K562 (cell line): ENCODE measurements around the gene RAPGEF5. TPM values are rescaled to one million over a fixed set of nuclear protein-coding genes. Genes with fewer than 3 reads are reported as not detected.

ENCODE experiments used
- EP400 ChIP-seq: fragments of 450-650 bp; IDR thresholded peaks from 2 replicates; pipeline ENCODE4 v1.6.1; 2017; ENCODE audit warnings: antibody characterized with exemption, mild to moderate bottlenecking, moderate library complexity
- PHTF2 ChIP-seq: fragments of 250-450 bp; sonication (Bioruptor Pico); IDR thresholded peaks from 2 replicates; pipeline ENCODE4 v1.5.0; 2021; ENCODE audit warnings: mild to moderate bottlenecking
- RFX5 ChIP-seq: IDR thresholded peaks from 2 replicates; pipeline ENCODE4 v1.6.1; 2011; ENCODE audit warnings: low read depth, mild to moderate bottlenecking, improper control_type of control experiment, low read length
- ZBTB12 ChIP-seq: fragments of 250-450 bp; sonication (Bioruptor Pico); IDR thresholded peaks from 2 replicates; pipeline ENCODE4 v1.4.0; 2020
- ZBTB40 ChIP-seq, 2 experiments: fragments of 450-650 bp in 1 of 2; sonication (generic) in 1 of 2; formaldehyde crosslinking in 1 of 2; IDR thresholded peaks; 2 replicates each; pipeline versions ENCODE4 v1.7.1 to v1.9.0; 2016 to 2022; ENCODE audit warnings: inconsistent platforms in 1 of 2, mild to moderate bottlenecking in 1 of 2, missing genetic modification reagents in 1 of 2
- ZBTB7A ChIP-seq: IDR thresholded peaks from 2 replicates; pipeline ENCODE4 v1.6.1; 2011; ENCODE audit warnings: low read depth, mild to moderate bottlenecking, low read length, moderate library complexity, borderline replicate concordance; ENCODE audit not compliant: control insufficient read depth
- ZC3H8 ChIP-seq: fragments of 450-650 bp; IDR thresholded peaks from 2 replicates; pipeline ENCODE4 v1.6.1; 2017
- ZNF253 ChIP-seq: fragments of 250-450 bp; sonication (Bioruptor Pico); conservative IDR thresholded peaks from 2 replicates; pipeline ENCODE4 v1.6.1; 2021; ENCODE audit warnings: mild to moderate bottlenecking
- ZNF766 ChIP-seq: fragments of 200-800 bp; sonication (Bioruptor generic); conservative IDR thresholded peaks from 2 replicates; pipeline ENCODE4 v1.6.1; 2016; ENCODE audit warnings: missing genetic modification characterization, missing compliant biosample characterization
- polyA plus RNA-seq, 8 experiments: library from polyadenylated mRNA; depleted of rRNA in 4 of 8; stranded (reverse) in 5 of 8; unstranded in 3 of 8; fragments of >200 nt; fragmentation: Nextera tagmentation in 2 of 8; fragmentation: Illumina TruSeq in 1 of 8; extraction: Ambion mirVana in 2 of 8; extraction: Trizol in 1 of 8; gene quantifications; 2 replicates each; pipeline versions ENCODE4 v1.2.1 to v1.2.3, GENCODE V29; 2011 to 2014; ENCODE audit warnings: inconsistent platforms in 1 of 8, missing spikeins in 1 of 8
- total RNA-seq, 7 experiments: library from RNA; depleted of rRNA in 6 of 7; stranded (reverse); fragments of >200 nt in 6 of 7; fragmentation: Illumina TruSeq in 2 of 7; extraction: Trizol in 2 of 7; gene quantifications; 2 replicates each; pipeline versions ENCODE4 v1.2.1 to v1.2.3, GENCODE V29; 2011 to 2021; ENCODE audit warnings: low replicate concordance in 1 of 7

Gene RAPGEF5
- total and polyA plus RNA-seq, 9 of the 15 experiments (the other 6 are each of a cell fraction or from before 2014, with no cell fraction given), result 0.39 to 2.0 (median 1.1) TPM

- 0 out of 2 replicates have a peak, but pooled peaks have one; percentile 18 for TF ChIP-seq ZBTB40 (IDR thresholded peaks at IDR 0.05)
- no peak for TF ChIP-seq ZBTB40 (CRISPR knock-in tag; IDR thresholded peaks at IDR 0.05)
- TF ChIP-seq ZBTB7A, result no peak
- TF ChIP-seq ZNF766 (CRISPR knock-in tag), result peak; percentile 95
- TF ChIP-seq ZC3H8, result no peak
- TF ChIP-seq RFX5, result no peak
- no peak for TF ChIP-seq PHTF2 (CRISPR knock-in tag)
- TF ChIP-seq ZNF253 (CRISPR knock-in tag), result no peak
- no peak for TF ChIP-seq EP400
- TF ChIP-seq ZBTB12 (CRISPR knock-in tag), result 0 out of 2 replicates have a peak, but pooled peaks have one; percentile 18
Observed at GRCh38 chr7:22121702-22122474, 235.1 kb downstream of the RAPGEF5 start (continued).
